ENCODE measurements around the gene ATP6V1A.

The ATP6V1A gene

GRCh38 chr3:113783980-113784379, 37.1 kb downstream of the ATP6V1A start:
- H3K4me3 ChIP-seq (ENCODE audit: low read length), result no peak overlapping the region
- no peak for DNase-seq (ENCODE audit: low read depth)
- no peak for TF ChIP-seq CTCF (conservative IDR thresholded peaks at IDR 0.05; ENCODE audit: low read depth, low read length)

- DNase-seq (ENCODE audit: low read depth), result no peak
- H3K4me3 ChIP-seq (ENCODE audit: low read length), result no peak overlapping the region
- TF ChIP-seq CTCF (conservative IDR thresholded peaks at IDR 0.05; ENCODE audit: low read depth, low read length), result no peak
Observed at GRCh38 chr3:113791381-113791780, 44.5 kb downstream of the ATP6V1A start.

- TF ChIP-seq CTCF (conservative IDR thresholded peaks at IDR 0.05; ENCODE audit: low read depth, low read length), result no peak
- H3K4me3 ChIP-seq (ENCODE audit: low read length), result no peak overlapping the region
- DNase-seq (ENCODE audit: low read depth), result no peak
Observed at GRCh38 chr3:113794526-113794925, 47.7 kb downstream of the ATP6V1A start.

- DNase-seq (ENCODE audit: low read depth), result no peak
- TF ChIP-seq CTCF (conservative IDR thresholded peaks at IDR 0.05; ENCODE audit: low read depth, low read length), result no peak
- H3K4me3 ChIP-seq (ENCODE audit: low read length), result no peak overlapping the region
Observed at GRCh38 chr3:113795693-113796092, 48.9 kb downstream of the ATP6V1A start.

- H3K4me3 ChIP-seq (ENCODE audit: low read length), result no peak overlapping the region
- no peak for TF ChIP-seq CTCF (conservative IDR thresholded peaks at IDR 0.05; ENCODE audit: low read depth, low read length)
- no peak for DNase-seq (ENCODE audit: low read depth)
Observed at GRCh38 chr3:113802795-113803455, 56.1 kb downstream of the ATP6V1A start.

GRCh38 chr3:113804661-113805060, 57.8 kb downstream of the ATP6V1A start:
- no peak for TF ChIP-seq CTCF (conservative IDR thresholded peaks at IDR 0.05; ENCODE audit: low read depth, low read length)
- no peak for DNase-seq (ENCODE audit: low read depth)
- no peak overlapping the region for H3K4me3 ChIP-seq (ENCODE audit: low read length)

GRCh38 chr3:113805249-113805648, 58.4 kb downstream of the ATP6V1A start:
- DNase-seq (ENCODE audit: low read depth), result no peak
- no peak overlapping the region for H3K4me3 ChIP-seq (ENCODE audit: low read length)
- no peak for TF ChIP-seq CTCF (conservative IDR thresholded peaks at IDR 0.05; ENCODE audit: low read depth, low read length)

Data from retinal pigment epithelial cell (primary cell).